Duodenal mucosa (tissue), 2 donors: Measurements from ENCODE around the gene METAP2.

Experiments
- H3K27ac ChIP-seq: one replicate; pipeline ENCODE4 v1.7.0; 2013; ENCODE audit warnings: low read depth, low read length
- H3K27me3 ChIP-seq, 2 donors: one replicate each; pipeline ENCODE4 v1.7.0; 2013; ENCODE audit warnings: low read length in 2 of 2, control low read depth in 1 of 2; ENCODE audit not compliant: insufficient read depth in 2 of 2, control insufficient read depth in 1 of 2
- H3K36me3 ChIP-seq, 2 donors: one replicate each; pipeline ENCODE4 v1.7.0; 2013; ENCODE audit warnings: low read length in 2 of 2, control low read depth in 1 of 2; ENCODE audit not compliant: insufficient read depth in 2 of 2, control insufficient read depth in 1 of 2
- H3K4me1 ChIP-seq, 2 donors: one replicate each; pipeline ENCODE4 v1.7.0; 2013; ENCODE audit warnings: low read length in 2 of 2, control low read depth in 1 of 2; ENCODE audit not compliant: insufficient read depth in 2 of 2, control insufficient read depth in 1 of 2
- H3K4me3 ChIP-seq, 2 donors: one replicate each; pipeline ENCODE4 v1.7.0; 2013; ENCODE audit warnings: low read length in 2 of 2, low read depth in 1 of 2
- H3K9ac ChIP-seq, 2 donors: one replicate each; pipeline ENCODE4 v1.7.0; 2013; ENCODE audit warnings: low read length in 2 of 2, low read depth in 1 of 2
- H3K9me3 ChIP-seq, 2 donors: one replicate each; pipeline ENCODE4 v1.7.0; 2013; ENCODE audit warnings: low read length in 2 of 2, control low read depth in 1 of 2; ENCODE audit not compliant: control insufficient read depth in 1 of 2

The METAP2 gene

GRCh38 chr12:95545731-95546490 lies 72.0 kb downstream of the METAP2 start:
- Histone ChIP-seq H3K4me3 (no peak overlapping the region), H3K36me3 (no peaks in the 10 kb centered on the region), H3K27ac (no peak overlapping the region), H3K9ac (no peak overlapping the region), H3K27me3 (peaks cover 9 to 35% of the 10 kb centered on the region in 2 donors), H3K4me1 (no peaks in the 10 kb centered on the region), H3K9me3 (peaks cover 5% of the 10 kb centered on the region in 2 donors)

DNA sequence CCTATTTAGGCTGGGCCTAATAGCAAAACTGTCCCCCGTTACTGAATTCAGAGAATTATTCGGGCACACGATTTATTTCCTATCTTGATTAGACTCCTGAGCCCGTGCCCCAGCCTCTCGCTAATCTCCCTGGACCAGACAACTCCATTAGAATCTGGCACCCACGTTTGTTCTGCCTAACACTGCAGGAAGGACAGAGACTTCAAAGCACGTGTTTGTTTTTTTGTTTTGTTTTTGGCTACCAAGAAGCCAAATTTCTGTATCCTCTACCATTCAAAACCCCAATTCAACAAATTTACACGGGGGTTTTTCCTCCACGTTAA lies 72.5 kb downstream of the METAP2 start:
- Histone ChIP-seq H3K4me1 (no peaks in the 10 kb centered on the region), H3K27me3 (peaks cover 9 to 35% of the 10 kb centered on the region in 2 donors), H3K27ac (no peak overlapping the region), H3K9ac (no peak overlapping the region), H3K4me3 (no peak overlapping the region), H3K9me3 (peaks cover 5% of the 10 kb centered on the region in 2 donors), H3K36me3 (no peaks in the 10 kb centered on the region)

DNA sequence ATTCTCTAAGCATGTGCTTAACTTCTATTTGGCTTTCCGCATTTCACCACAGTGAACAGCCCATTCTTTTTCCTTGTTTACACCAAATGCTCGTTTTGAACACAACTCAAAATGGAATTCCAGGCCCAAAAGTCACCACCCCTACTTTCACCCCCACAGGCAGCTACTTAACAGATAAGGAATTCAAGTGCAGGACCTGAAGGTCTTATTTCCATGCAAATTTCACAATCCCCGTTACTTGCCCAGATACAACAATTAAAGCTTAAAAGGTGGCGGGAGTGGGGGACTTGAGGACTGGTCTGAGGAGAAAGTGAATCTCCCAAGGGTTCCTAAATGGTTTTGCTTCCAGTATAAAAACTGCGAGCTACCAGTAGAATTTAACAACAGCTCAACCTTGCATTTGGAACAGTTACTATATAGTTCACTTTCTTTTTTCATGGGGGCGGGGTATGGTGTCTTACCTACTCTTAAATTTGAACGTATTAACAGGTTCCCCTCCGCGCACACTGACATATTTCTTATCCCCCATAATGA lies 73.6 kb downstream of the METAP2 start:
- no peaks in the 10 kb centered on the region for H3K4me1 ChIP-seq
- H3K9ac ChIP-seq: no peak overlapping the region
- peaks cover 9 to 35% of the 10 kb centered on the region in 2 donors for H3K27me3 ChIP-seq
- H3K27ac ChIP-seq: no peak overlapping the region
- peak overlapping the region; percentile 65 to 70 for H3K4me3 ChIP-seq
- no peaks in the 10 kb centered on the region for H3K36me3 ChIP-seq
- H3K9me3 ChIP-seq: peaks cover 5% of the 10 kb centered on the region in 2 donors

- peaks cover 9 to 35% of the 10 kb centered on the region in 2 donors for H3K27me3 ChIP-seq
- H3K9ac ChIP-seq: no peak overlapping the region
- no peak overlapping the region for H3K27ac ChIP-seq
Measured at GRCh38 chr12:95548056-95548538, 74.1 kb downstream of the METAP2 start.

GRCh38 chr12:95548539-95549391 lies 74.8 kb downstream of the METAP2 start:
- peaks cover 5% of the 10 kb centered on the region in 2 donors for H3K9me3 ChIP-seq
- peak overlapping the region in 1 of 2 donors; percentile 54 for H3K9ac ChIP-seq
- no peak overlapping the region for H3K27ac ChIP-seq
- H3K4me1 ChIP-seq: no peaks in the 10 kb centered on the region
- peaks cover 9 to 35% of the 10 kb centered on the region in 2 donors for H3K27me3 ChIP-seq
- H3K4me3 ChIP-seq: peak overlapping the region; percentile 65 to 70
- H3K36me3 ChIP-seq: no peaks in the 10 kb centered on the region

More at GRCh38 chr12:95548056-95548538, 74.1 kb downstream of the METAP2 start:
- H3K36me3 ChIP-seq: no peaks in the 10 kb centered on the region
- peaks cover 5% of the 10 kb centered on the region in 2 donors for H3K9me3 ChIP-seq
- no peaks in the 10 kb centered on the region for H3K4me1 ChIP-seq
- H3K4me3 ChIP-seq: peak overlapping the region; percentile 65 to 70

DNA sequence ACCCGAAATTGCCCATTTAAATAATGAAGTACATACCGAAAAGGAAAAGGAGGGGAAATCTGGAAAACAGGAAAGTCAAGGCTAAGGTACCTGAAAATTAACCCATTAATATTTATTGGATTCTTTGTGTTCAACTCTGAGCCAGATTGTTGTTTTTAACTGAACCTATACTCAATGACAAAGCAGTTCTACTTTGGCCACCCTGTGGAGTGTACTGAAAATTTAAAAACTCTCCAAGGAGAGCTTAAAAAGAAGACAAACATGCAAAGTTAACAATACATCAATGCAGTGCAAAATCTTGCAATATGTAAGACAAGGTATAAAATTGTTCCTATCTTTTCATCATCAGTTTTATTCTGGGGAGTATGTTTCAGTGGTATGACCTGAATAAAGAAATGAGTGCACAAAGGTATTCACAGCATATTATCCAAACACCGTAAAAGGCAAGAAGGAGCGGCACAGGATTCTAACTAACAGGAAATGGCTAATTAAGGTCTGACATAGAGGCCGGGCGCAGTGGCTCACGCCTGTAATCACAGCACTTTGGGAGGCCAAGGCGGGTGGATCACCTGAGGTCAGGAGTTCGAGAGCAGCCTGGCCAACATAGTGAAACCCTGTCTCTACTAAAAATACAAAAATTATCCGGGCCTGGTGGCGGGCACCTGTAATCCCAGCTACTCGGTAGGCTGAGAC lies 75.6 kb downstream of the METAP2 start:
- H3K36me3 ChIP-seq: no peaks in the 10 kb centered on the region
- no peak overlapping the region for H3K27ac ChIP-seq
- H3K9ac ChIP-seq: no peak overlapping the region
- H3K4me1 ChIP-seq: no peaks in the 10 kb centered on the region
- peaks cover 9 to 35% of the 10 kb centered on the region in 2 donors for H3K27me3 ChIP-seq
- H3K4me3 ChIP-seq: peak overlapping the region; percentile 65 to 70
- peaks cover 5% of the 10 kb centered on the region in 2 donors for H3K9me3 ChIP-seq

DNA sequence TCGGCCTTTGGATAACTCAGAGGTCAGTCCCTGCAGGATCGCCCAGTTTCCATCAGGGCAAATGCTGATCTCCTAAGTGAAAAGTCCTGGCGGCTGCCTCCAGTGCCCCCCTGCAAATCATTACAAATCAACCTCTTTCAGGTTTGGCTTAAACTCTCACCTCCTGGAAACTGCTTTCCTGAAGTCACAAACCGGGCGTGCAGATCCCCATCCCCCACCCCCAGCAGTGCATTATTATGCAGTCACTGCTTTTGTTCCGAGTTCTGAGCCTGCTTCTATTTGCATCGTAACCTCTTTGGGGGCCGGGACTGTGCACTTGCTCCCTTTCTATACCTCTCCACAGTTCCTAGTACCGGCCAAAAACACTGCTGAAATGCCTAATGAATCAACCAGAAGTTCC lies 77.4 kb downstream of the METAP2 start, which contains the start of gene USP44:
TSS of gene USP44 (minus strand) at position 172 of the 400 bp plus-strand sequence. CDS start 17,220 bp downstream, outside the sequence.
- Histone ChIP-seq H3K4me1 (no peaks in the 10 kb centered on the region), H3K27me3 (peaks cover 9 to 27% of the 10 kb centered on the region in 2 donors), H3K36me3 (no peaks in the 10 kb centered on the region), H3K9me3 (peaks cover 5% of the 10 kb centered on the region in 2 donors), H3K4me3 (no peak within 1 kb of the TSS), H3K27ac (no peak within 1 kb of the TSS), H3K9ac (no peak within 1 kb of the TSS)

DNA sequence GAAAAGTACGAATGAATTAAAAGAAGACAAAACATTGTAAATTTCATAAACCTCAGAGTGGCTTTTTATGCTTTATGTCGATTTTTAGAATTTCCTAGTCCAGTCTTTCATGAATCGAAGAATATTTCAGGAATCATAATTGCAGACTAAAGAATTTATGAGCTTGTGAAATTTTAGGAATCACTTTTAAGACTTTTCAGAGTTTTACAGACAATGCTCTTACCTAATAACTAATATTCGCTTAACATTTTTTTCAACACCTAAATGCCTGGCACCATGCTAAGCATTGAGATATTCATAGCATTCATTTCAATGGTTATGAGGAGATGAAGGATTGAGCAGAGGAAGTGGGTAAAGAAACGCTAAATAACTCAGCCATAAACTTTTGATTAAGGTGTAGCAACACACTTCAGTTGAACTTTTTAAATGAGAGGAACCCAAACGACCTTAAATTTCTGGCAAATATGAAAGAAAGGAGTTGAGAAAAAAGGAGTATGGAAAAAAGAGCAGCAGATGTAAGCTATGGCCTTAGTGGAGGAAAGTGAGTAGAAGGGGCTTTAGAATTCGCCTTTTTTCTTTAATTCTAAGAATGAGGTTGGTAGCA lies 78.1 kb downstream of the METAP2 start:
- Histone ChIP-seq H3K4me1 (no peaks in the 10 kb centered on the region), H3K36me3 (no peaks in the 10 kb centered on the region), H3K27me3 (peaks cover 9 to 20% of the 10 kb centered on the region in 2 donors), H3K4me3 (no peak overlapping the region), H3K9me3 (peaks cover 5% of the 10 kb centered on the region in 2 donors), H3K9ac (no peak overlapping the region), H3K27ac (no peak overlapping the region)

- Histone ChIP-seq H3K27me3 (peaks cover 5 to 9% of the 10 kb centered on the region in 2 donors), H3K36me3 (no peaks in the 10 kb centered on the region), H3K4me1 (no peaks in the 10 kb centered on the region), H3K4me3 (no peak overlapping the region), H3K9ac (no peak overlapping the region), H3K27ac (no peak overlapping the region), H3K9me3 (peaks cover 5% of the 10 kb centered on the region in 2 donors)
Measured at GRCh38 chr12:95553197-95553943, 79.4 kb downstream of the METAP2 start.
